HG02571 (cell line): ENCODE results near the gene FAM120AOS.
A peak's percentile ranks its signal among the peaks of the same experiment; 100 is the strongest.

Experiments
- ATAC-seq: cut with Tn5 transposase; IDR thresholded peaks from one replicate; pipeline ENCODE4 v1.9.1; 2021; ENCODE audit warnings: mild to moderate bottlenecking, moderate library complexity; ENCODE audit not compliant: unreplicated experiment

FAM120AOS gene

GRCh38 chr9:93453047-93453914 is at the start of gene FAM120AOS:
TSS of gene FAM120AOS (minus strand) at chr9:93453581. CDS start at chr9:93452709, 872 bp downstream.
- peak; percentile 62 for ATAC-seq

DNA sequence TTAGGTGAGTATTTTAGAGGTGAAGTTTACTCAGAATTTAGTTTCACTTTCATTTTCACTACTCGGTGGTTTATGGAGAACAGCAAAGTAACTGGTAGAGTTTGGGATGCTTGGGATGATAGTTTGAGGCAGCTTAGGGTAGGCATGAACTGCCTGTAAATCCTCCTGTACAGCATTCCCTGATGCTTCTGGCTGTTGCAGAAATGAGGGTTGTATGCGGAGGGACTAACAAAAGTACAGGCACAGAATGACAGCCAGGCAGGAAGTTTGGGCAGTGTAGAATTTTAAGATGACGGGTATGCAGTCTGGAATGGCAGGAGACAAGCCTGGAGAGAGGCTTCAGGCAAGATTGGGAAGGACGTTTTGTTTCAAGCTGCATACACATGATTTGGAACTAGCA is 48.0 kb upstream of the FAM120AOS start:
- no peak for ATAC-seq

DNA sequence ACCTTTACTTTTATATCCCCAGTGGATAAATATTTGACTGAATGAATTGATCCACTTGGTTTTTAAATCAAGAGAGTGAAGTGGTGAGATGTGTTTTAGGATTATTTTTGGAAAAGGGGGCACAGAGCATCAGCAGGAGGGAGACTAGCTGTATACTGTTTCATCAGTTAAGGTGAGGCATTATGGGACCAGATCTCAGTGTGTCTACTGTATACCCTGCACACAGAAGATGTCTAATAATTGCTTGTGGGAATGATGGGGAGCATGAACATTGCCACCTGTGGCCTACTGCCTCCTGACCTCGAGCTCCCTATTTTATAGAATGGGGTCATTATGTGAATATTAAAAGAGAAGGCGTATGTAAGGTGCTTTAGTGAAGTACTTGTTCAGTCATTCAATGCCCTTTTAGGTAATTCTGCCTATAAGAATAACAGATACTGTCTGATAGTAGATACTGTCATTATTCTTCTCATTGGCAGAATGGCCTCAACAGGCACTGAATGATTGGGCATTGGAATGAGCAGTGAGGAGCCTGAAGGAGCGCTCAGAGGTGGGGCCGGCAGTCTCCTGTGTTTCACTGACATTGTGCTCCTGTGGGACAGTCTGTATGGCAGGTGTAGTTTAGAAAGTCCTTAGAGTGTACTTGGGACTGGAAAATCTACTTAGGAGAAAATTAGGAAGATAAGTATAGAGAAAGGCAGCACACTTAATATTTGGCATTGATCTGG is 47.4 kb upstream of the FAM120AOS start:
- ATAC-seq = no peak

DNA sequence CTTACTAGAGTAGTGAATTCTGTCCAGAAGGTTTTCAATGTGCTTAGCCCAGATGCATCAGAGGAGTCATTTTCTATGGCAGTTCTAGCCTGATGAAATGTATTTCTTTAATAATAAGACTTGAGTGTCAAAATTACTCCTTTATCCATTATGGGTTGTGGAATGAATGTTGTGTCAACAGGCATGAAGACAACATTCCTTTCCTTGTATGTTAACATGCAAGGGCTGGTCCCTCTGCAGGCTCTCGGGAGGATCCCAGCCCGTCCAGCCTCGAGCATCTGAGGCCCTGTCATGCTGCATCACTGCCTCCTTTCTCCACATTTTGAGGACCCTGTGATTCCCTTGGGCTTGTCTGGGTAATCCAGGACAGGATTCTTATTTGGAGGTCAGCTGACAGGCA is 42.9 kb upstream of the FAM120AOS start:
- ATAC-seq = no peak

GRCh38 chr9:93493949-93494348 is 40.6 kb upstream of the FAM120AOS start:
- no peak for ATAC-seq

DNA sequence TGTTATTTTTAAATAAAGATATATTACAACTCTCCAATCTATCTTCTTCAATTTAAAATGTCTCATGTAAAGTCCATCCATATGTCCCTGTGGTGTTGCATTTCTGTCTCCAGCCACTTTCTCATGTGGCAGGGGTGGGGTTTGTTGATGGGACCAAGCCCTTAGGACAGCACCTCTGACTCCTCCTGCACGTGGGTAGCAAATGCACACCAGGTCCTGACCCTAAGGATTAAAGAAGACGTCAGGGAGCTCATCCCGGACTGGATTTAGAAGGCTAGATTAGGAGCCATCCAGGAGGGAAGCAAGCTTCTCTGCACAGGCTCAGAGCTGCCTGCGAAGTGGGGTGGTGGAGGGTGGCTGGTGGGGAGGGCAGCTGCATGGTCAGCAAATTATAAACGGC is 38.9 kb upstream of the FAM120AOS start:
- no peak for ATAC-seq

DNA sequence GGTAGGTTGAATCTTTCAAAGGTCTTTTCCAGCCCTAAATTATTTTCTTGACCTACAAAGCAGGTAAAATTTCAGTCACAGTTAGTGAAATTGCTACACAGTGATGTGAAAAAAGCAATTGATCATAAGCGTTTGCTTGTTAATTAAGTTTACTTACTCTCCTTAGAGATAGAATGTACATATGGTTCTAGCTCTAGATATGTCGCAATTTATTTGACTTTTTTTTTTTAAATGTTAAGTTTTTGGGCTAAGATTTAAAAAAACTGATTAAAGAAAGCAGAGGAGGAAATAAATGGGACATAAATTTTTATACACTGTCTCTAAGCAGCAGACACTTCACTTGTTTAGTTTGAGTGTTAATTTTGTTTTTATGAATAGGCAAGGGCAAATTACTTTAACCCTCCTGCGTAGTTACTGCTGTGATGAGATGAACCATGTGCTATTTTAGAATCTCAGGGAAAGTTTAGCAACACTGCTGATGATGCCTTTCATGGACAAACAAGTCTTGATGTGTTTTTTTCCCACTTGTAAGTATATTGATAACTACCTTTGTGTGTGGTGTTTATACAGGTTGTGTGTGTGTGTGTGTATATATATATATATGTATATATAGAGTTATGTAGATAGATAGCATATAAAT is 38.3 kb upstream of the FAM120AOS start:
- ATAC-seq = no peak

DNA sequence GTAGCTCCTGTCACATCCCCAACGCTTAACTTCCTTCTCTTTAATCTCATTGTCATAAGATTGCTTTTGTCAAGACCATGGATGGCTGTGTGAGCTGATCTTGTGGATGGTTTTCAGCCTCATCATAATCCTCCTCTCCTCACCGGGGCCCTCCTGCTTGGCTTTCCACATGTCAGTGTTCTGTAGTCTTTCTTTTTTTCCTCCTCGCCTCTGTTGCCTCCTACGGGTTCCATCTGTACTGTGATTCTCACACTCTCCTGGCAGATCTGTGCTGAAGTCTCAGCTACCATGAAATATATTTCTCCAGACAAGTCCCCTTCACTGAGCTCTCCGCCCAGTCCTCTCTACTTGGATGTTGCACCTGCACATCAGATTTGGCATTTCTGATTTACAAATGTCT is 34.9 kb upstream of the FAM120AOS start:
- ATAC-seq = no peak

GRCh38 chr9:93486268-93486667 is 32.9 kb upstream of the FAM120AOS start:
- ATAC-seq = no peak

GRCh38 chr9:93483497-93483896 is 30.1 kb upstream of the FAM120AOS start:
- ATAC-seq = no peak

DNA sequence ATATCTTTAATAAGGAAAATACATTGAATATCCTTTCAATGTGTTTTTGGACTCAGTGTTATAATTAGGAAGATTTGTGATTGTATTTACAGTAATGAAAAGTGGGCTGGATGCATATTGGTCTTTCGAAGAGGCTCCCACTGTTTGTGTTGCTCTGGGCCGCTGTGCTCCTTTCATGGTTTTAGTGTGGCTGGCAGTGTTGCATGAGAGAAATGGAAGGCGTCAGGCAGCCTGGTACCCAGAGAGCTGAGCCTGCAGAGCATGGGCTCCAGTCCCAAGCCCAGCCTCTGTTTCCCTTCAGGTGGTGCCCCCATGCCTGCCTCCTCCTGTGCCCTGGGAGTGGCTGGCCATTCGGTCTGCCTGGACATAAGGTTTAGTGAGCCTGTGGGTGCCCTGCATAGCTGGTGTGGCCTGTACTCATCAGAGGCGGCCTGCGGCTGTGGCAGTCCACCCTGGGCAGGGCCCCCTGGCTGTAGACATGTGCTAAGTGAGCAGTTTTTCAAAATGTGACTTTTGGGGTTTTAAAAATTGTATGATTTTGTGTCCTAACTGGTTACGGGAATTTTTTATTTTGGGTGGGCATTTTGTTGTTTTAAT is 27.4 kb upstream of the FAM120AOS start:
- ATAC-seq = no peak

DNA sequence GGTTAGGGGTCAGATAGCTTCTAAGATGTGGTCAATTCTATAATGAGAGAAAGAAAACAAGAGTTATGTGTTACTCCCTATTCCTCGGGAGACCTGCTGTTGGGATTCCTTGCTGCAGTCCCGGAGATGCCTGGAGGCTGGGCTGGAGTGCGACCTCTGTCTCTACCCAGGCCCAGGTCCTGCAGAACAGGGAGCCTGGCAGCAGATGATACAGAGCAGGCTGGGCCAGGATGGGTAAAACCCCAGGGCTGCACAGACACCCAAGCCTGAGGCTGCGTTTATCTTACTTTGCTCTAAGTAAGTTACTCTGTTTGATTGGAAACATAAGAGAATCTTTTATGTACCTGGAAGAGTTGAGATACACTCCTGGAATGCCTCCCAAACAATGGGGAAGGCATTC is 26.9 kb upstream of the FAM120AOS start:
- ATAC-seq = no peak

DNA sequence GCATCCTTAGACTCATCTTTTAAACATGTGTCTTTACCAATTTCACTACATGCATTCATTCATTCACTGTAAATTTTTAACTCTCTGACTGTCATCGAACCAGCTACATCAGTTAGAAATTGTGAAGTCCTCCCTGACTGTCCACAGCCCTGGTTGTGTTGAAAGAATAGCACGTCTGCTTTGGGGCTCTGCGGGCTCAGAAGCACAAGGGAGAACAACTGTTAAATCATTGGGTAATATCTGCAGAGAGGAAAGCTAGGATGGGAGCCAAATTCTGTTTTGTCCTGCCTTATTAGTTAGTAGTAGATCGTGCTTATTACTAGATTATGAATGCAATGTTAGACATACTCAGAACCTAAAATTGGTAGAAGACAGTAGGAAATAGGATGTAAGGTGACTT is 26.3 kb upstream of the FAM120AOS start:
- ATAC-seq = no peak

DNA sequence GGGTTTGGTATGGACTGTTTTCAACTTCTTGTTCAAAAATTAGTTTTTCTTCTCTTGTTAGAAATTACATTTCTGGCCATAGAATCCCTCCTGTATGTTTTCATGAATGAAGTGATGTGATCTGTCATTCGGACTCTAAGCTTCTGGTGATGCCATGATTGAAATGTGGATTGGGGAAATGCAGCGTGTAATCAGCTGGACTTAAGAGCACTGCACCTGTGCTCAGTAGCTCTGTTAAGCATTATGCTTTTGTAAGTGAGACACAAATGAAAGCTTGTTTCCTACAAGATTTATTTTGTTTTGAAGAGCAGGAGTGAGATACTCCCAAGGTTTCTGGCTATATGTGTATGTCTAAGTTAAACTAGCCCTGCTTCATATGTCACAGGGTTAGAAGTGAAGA is 24.0 kb upstream of the FAM120AOS start:
- ATAC-seq = no peak

- ATAC-seq = no peak
Measured at GRCh38 chr9:93476924-93477323, 23.5 kb upstream of the FAM120AOS start.

- no peak for ATAC-seq
Measured at GRCh38 chr9:93475856-93476255, 22.5 kb upstream of the FAM120AOS start.

- ATAC-seq = no peak
Measured at GRCh38 chr9:93475108-93475507, 21.7 kb upstream of the FAM120AOS start.

DNA sequence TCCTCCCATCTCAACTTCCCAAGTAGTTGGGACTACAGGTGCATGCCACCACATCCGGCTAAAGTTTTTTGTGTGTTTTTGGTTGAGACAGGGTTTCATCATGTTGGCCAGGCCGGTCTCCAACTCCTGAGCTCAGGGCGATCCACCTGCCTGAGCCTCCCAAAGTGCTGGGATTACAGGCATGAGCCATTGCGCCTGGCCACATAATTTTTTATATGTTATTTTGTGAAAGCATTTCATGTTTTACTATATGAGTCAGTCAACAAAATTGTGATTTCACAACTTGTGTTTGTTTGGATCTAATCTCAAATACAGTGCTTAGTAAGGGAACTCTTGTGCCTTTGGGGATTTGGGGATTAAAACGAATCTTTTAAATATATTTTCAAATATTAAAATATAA is 20.0 kb upstream of the FAM120AOS start:
- no peak for ATAC-seq

DNA sequence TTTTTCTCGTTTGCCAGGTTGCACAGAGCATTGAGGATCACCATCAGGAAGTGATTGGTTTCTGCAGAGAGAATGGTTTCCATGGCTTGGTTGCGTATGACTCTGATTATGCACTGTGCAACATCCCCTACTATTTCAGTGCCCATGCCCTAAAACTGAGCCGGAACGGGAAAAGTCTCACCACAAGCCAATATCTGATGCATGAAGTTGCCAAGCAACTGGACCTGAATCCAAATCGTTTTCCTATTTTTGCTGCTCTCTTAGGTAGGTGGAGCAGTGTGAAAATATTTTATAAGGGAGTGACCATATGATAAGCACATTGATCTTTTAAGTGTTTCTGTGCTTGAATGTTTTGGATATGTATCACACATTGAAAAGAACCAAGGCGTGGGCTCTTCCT is 17.7 kb upstream of the FAM120AOS start:
- ATAC-seq = no peak

DNA sequence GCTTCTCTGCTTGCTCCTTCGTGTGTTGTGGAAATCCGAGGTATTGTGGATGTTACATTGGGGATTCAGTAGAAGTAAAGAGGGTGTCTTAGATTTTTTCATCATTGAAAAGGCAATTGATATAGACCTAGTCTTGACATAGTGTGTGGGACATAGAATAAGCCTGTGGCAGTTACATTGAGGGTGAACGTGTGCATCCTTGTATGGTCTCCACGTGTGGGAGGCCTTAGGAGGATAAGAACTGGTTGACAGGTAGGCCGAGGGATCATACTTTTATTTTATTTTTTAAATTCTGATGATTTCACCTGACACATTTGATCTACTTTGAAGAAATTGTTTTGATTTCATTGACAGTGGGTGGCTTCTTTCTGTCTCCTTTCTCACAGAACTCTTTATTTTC is 17.0 kb upstream of the FAM120AOS start:
- no peak for ATAC-seq

DNA sequence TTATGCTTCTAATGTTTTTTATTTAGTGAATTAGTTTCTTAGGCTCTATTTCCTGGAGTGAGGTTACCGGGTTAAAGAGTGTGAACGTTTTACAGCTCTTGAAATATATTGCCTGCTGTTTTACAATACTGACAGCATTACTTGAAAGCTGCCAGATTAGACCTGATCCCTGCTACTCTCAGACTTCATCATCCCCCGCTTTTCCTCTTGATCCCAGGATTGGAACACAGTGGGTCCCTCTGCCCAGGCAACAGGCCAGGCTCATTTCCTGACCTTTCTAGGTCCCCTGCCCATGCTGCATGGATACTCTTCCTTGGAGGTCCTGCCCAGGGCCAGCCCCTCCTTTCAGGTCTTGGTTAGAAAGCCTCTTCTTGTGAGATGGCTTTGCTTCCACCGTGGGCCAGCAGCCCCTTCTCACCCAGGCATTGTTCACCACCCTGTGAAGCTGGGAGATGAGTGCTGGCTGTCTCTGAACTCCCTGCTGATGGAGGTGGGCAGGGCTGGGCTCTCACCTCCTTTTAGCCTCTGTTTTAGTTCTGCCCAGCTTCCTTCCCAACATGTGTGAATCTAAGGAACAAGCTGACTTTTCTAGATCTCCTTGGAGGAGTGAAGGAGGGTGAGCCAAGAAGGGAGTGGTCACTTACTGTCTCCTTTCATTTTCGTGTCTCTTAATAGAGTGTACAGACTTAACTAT is 15.5 kb upstream of the FAM120AOS start:
- ATAC-seq = no peak
